ENCODE data around the gene ADAM19.
"Not testable (repeated sequence)": the region's sequence is repeated elsewhere in the genome, so short reads cannot be mapped to it uniquely, and the experiment has no call there.

Gene ADAM19

GRCh38 chr5:157431544-157432200 is 143.9 kb downstream of the ADAM19 start:
- DNase-seq (ENCODE audit: low read depth, low spot score), result no peak

- DNase-seq (ENCODE audit: low read depth, low spot score), result not testable (repeated sequence)
Measured at GRCh38 chr5:157429920-157430319, 145.7 kb downstream of the ADAM19 start.
